Neural cell (in vitro differentiated cells): ENCODE data around the gene ANKS1B. TPM values are rescaled to one million over a fixed set of nuclear protein-coding genes. Genes with fewer than 3 reads are reported as not detected.

ENCODE experiments used
- H2AFZ ChIP-seq: fragments of 200-600, 300-800 bp; sonication (generic), shearing (Covaris generic); 2 replicates; pipeline ENCODE4 v1.6.0; 2014; ENCODE audit warnings: low read depth, mild to moderate bottlenecking, antibody characterized with exemption, low read length, moderate library complexity
- H3F3A ChIP-seq: fragments of 200-600 bp; shearing (Covaris generic); 2 replicates; pipeline ENCODE4 v1.6.1; 2016; ENCODE audit warnings: mild to moderate bottlenecking, moderate library complexity, mixed read lengths, antibody characterized with exemption, low read length; ENCODE audit not compliant: insufficient read depth, poor library complexity, severe bottlenecking
- H3K27ac ChIP-seq: fragments of 200-600, 300-800 bp; sonication (generic), shearing (Covaris generic); 2 replicates; pipeline ENCODE4 v1.5.1; 2014; ENCODE audit warnings: mild to moderate bottlenecking, low read length, moderate library complexity
- H3K27me3 ChIP-seq: fragments of 300-800, 200-600 bp; sonication (generic), shearing (Covaris generic); 2 replicates; pipeline ENCODE4 v1.6.0; 2014; ENCODE audit warnings: mild to moderate bottlenecking, low read depth, low read length, moderate library complexity; ENCODE audit not compliant: insufficient read depth
- H3K36me3 ChIP-seq: fragments of 300-800, 200-600 bp; sonication (generic), shearing (Covaris generic); 2 replicates; pipeline ENCODE4 v1.5.1; 2014; ENCODE audit warnings: mild to moderate bottlenecking, antibody characterized with exemption, low read length, moderate library complexity; ENCODE audit not compliant: insufficient read depth
- H3K4me2 ChIP-seq: fragments of 300-800, 200-600 bp; sonication (generic), shearing (Covaris generic); 2 replicates; pipeline ENCODE4 v1.6.0; 2014; ENCODE audit warnings: mild to moderate bottlenecking, low read length
- H3K4me3 ChIP-seq: fragments of 300-800, 200-600 bp; sonication (generic), shearing (Covaris generic); 2 replicates; pipeline ENCODE4 v1.5.1; 2014; ENCODE audit warnings: mild to moderate bottlenecking, low read length, moderate library complexity
- H3K79me2 ChIP-seq: fragments of 200-600 bp; shearing (Covaris generic); replicated peaks from 2 replicates; pipeline ENCODE4 v1.6.0; 2014; ENCODE audit warnings: mild to moderate bottlenecking, low read length, moderate library complexity; ENCODE audit not compliant: insufficient read depth
- H3K9ac ChIP-seq: fragments of 300-800, 200-600 bp; sonication (generic), shearing (Covaris generic); 2 replicates; pipeline ENCODE4 v1.6.1; 2016; ENCODE audit warnings: mild to moderate bottlenecking, low read length, mixed read lengths
- H3K9me2 ChIP-seq: fragments of 200-600 bp; shearing (Covaris generic); 2 replicates; pipeline ENCODE4 v1.6.1; 2016; ENCODE audit warnings: mild to moderate bottlenecking, low read length, mixed read lengths; ENCODE audit not compliant: insufficient read depth
- H3K9me3 ChIP-seq: fragments of 200-600, 300-800 bp; sonication (generic), shearing (Covaris generic); 2 replicates; pipeline ENCODE4 v1.6.1; 2016; ENCODE audit warnings: mild to moderate bottlenecking, mixed run types, low read length, moderate library complexity, mixed read lengths
- H4K20me1 ChIP-seq: fragments of 200-600 bp; shearing (Covaris generic); 2 replicates; pipeline ENCODE4 v1.6.1; 2016; ENCODE audit warnings: mild to moderate bottlenecking, mixed run types; ENCODE audit not compliant: insufficient read depth
- EP300 ChIP-seq: fragments of 450-650 bp; conservative IDR thresholded peaks from 2 replicates; pipeline ENCODE4 v1.6.1; 2014; ENCODE audit warnings: antibody characterized with exemption, mild to moderate bottlenecking, moderate library complexity; ENCODE audit not compliant: poor library complexity, severe bottlenecking
- EZH2 ChIP-seq: fragments of 200-600, 300-800 bp; shearing (Covaris generic), sonication (generic); IDR thresholded peaks from 2 replicates; pipeline ENCODE4 v1.6.1; 2014; ENCODE audit warnings: antibody characterized with exemption, low read length, borderline replicate concordance, mild to moderate bottlenecking; ENCODE audit not compliant: insufficient read depth, poor library complexity, severe bottlenecking
- MXI1 ChIP-seq: fragments of 450-650 bp; conservative IDR thresholded peaks from 2 replicates; pipeline ENCODE4 v1.6.1; 2014; ENCODE audit warnings: antibody characterized with exemption, mild to moderate bottlenecking; ENCODE audit not compliant: poor library complexity, severe bottlenecking
- POLR2AphosphoS5 ChIP-seq: IDR thresholded peaks from 2 replicates; pipeline ENCODE4 v1.6.1; 2012
- RAD21 ChIP-seq: fragments of 450-650 bp; conservative IDR thresholded peaks from 2 replicates; pipeline ENCODE4 v1.6.1; 2014; ENCODE audit warnings: antibody characterized with exemption, mild to moderate bottlenecking, moderate library complexity
- SMC3 ChIP-seq: fragments of 450-650 bp; conservative IDR thresholded peaks from 2 replicates; pipeline ENCODE4 v1.6.1; 2014; ENCODE audit warnings: antibody characterized with exemption, mild to moderate bottlenecking, moderate library complexity; ENCODE audit not compliant: poor library complexity
- TAF1 ChIP-seq: IDR thresholded peaks from 2 replicates; pipeline ENCODE4 v1.6.1; 2012; ENCODE audit warnings: low read depth
- polyA plus RNA-seq: library from polyadenylated mRNA; depleted of rRNA; stranded (reverse); fragments of >200 nt; gene quantifications from 2 replicates; pipeline ENCODE4 v1.2.3, GENCODE V29; 2014
- TF ChIP-seq, protein P1 (sequence below): fragments of 450-650 bp; IDR thresholded peaks from 2 replicates; pipeline ENCODE4 v1.5.1; 2014; ENCODE audit warnings: antibody characterized with exemption, mild to moderate bottlenecking, moderate library complexity; ENCODE audit not compliant: poor library complexity, severe bottlenecking
- TF ChIP-seq, protein P2 (sequence below): IDR thresholded peaks from 2 replicates; pipeline ENCODE4 v1.6.1; 2012; ENCODE audit warnings: borderline replicate concordance

ANKS1B gene
- polyA plus RNA-seq, 1 donor from 2014 or later, result 65.6 TPM

DNA sequence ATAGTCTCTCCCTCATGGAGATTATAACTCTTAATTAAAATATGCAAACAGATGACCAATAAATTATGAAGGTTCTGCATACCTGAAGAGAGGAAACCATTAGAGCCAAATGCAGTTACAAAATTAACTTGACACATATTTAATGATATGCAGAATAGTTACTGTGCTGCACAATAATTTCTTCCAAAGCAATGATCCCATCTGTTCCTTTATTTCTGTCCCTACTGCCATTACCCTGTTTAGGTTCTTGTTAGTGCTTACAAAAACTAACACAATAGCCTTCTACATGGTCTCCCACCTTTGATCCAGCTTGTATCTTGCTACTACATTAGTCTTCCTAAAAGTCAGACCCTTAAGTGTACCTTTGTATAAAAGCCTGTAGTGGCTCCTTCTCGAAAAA lies 928.5 kb downstream of the ANKS1B start:
- Histone ChIP-seq H3K9me3 (no peaks in the 10 kb centered on the region), H3K9ac (no peak overlapping the region), H3K36me3 (no peaks in the 10 kb centered on the region), H3F3A (no peaks in the 10 kb centered on the region), H3K79me2 (no peaks in the 10 kb centered on the region), H3K4me2 (no peak overlapping the region), H3K27ac (no peak overlapping the region), H3K9me2 (no peaks in the 10 kb centered on the region), H3K4me3 (no peak overlapping the region), H3K27me3 (no peaks in the 10 kb centered on the region), H4K20me1 (no peaks in the 10 kb centered on the region), H2AFZ (no peak overlapping the region)
- TF ChIP-seq EZH2 (no peak), TAF1 (no peak), POLR2AphosphoS5 (no peak), RAD21 (no peak), SMC3 (no peak), MXI1 (no peak), EP300 (no peak)
- TF ChIP-seq, protein P1, sequence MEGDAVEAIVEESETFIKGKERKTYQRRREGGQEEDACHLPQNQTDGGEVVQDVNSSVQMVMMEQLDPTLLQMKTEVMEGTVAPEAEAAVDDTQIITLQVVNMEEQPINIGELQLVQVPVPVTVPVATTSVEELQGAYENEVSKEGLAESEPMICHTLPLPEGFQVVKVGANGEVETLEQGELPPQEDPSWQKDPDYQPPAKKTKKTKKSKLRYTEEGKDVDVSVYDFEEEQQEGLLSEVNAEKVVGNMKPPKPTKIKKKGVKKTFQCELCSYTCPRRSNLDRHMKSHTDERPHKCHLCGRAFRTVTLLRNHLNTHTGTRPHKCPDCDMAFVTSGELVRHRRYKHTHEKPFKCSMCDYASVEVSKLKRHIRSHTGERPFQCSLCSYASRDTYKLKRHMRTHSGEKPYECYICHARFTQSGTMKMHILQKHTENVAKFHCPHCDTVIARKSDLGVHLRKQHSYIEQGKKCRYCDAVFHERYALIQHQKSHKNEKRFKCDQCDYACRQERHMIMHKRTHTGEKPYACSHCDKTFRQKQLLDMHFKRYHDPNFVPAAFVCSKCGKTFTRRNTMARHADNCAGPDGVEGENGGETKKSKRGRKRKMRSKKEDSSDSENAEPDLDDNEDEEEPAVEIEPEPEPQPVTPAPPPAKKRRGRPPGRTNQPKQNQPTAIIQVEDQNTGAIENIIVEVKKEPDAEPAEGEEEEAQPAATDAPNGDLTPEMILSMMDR, result no peak
- TF ChIP-seq, protein P2, sequence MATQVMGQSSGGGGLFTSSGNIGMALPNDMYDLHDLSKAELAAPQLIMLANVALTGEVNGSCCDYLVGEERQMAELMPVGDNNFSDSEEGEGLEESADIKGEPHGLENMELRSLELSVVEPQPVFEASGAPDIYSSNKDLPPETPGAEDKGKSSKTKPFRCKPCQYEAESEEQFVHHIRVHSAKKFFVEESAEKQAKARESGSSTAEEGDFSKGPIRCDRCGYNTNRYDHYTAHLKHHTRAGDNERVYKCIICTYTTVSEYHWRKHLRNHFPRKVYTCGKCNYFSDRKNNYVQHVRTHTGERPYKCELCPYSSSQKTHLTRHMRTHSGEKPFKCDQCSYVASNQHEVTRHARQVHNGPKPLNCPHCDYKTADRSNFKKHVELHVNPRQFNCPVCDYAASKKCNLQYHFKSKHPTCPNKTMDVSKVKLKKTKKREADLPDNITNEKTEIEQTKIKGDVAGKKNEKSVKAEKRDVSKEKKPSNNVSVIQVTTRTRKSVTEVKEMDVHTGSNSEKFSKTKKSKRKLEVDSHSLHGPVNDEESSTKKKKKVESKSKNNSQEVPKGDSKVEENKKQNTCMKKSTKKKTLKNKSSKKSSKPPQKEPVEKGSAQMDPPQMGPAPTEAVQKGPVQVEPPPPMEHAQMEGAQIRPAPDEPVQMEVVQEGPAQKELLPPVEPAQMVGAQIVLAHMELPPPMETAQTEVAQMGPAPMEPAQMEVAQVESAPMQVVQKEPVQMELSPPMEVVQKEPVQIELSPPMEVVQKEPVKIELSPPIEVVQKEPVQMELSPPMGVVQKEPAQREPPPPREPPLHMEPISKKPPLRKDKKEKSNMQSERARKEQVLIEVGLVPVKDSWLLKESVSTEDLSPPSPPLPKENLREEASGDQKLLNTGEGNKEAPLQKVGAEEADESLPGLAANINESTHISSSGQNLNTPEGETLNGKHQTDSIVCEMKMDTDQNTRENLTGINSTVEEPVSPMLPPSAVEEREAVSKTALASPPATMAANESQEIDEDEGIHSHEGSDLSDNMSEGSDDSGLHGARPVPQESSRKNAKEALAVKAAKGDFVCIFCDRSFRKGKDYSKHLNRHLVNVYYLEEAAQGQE, result no peak

GRCh38 chr12:99055299-99055698 lies 929.4 kb downstream of the ANKS1B start:
- TF ChIP-seq EZH2 (no peak), RAD21 (no peak), POLR2AphosphoS5 (no peak), MXI1 (no peak), TAF1 (no peak)
- TF ChIP-seq, protein P1, result no peak
- TF ChIP-seq, protein P2, result no peak
- H3K36me3 ChIP-seq, result no peaks in the 10 kb centered on the region
- H3K27ac ChIP-seq, result no peak overlapping the region
- no peaks in the 10 kb centered on the region for H3K9me3 ChIP-seq
- no peak overlapping the region for H3K4me3 ChIP-seq
- H3F3A ChIP-seq, result no peaks in the 10 kb centered on the region
- H2AFZ ChIP-seq, result no peak overlapping the region
- no peak overlapping the region for H3K9ac ChIP-seq
- H3K4me2 ChIP-seq, result no peak overlapping the region
- H3K79me2 ChIP-seq, result no peaks in the 10 kb centered on the region
- no peaks in the 10 kb centered on the region for H3K9me2 ChIP-seq
- H4K20me1 ChIP-seq, result no peaks in the 10 kb centered on the region
- no peaks in the 10 kb centered on the region for H3K27me3 ChIP-seq
